HCT116 (cell line): ENCODE results near the gene GPRC5A. TPM values are rescaled to one million over a fixed set of nuclear protein-coding genes. Genes with fewer than 3 reads are reported as not detected.

Source experiments
- ATAC-seq: fragments of 200-7000 bp; cut with Tn5 transposase; 2 replicates; pipeline ENCODE4 v1.9.1; 2020; ENCODE audit warnings: mild to moderate bottlenecking, moderate library complexity
- BruUV-seq: library from RNA; stranded (reverse); fragments of 400-500 nt; replicated peaks from 2 replicates; lab custom pipeline; 2021; lab: Mats Ljungman, UMichigan
- CTCF ChIA-PET: fragments of 300-600 bp; sonication (Branson Sonifier 250); formaldehyde crosslinking; loops from one replicate; lab custom pipeline; 2021; ENCODE audit warnings: antibody characterized with exemption; lab: Charles Lee
- POLR2A ChIA-PET: fragments of 300-600, 350-600 bp; sonication (Branson Sonifier 250); formaldehyde crosslinking; loops from one replicate; lab custom pipeline; 2021; ENCODE audit warnings: antibody characterized with exemption; lab: Charles Lee
- RAD21 ChIA-PET, 2 experiments: fragments of 300-600 bp; sonication (Branson Sonifier 250); formaldehyde crosslinking; loops; one replicate each; lab custom pipeline; 2023; ENCODE audit warnings: low total read pairs in 2 of 2; ENCODE audit not compliant: uncharacterized antibody in 2 of 2, unreplicated experiment in 2 of 2, low non-redundant PET in 1 of 2; lab: Charles Lee
- DNase-seq: peaks from one replicate; pipeline ENCODE4 v3.0.0-alpha.2; 2010; ENCODE audit warnings: low read depth, low spot score
- H2AFZ ChIP-seq: fragments of 200-600 bp; shearing (Covaris generic), sonication (generic); 2 replicates; pipeline ENCODE4 v1.6.1; 2017; ENCODE audit warnings: low read depth, mixed run types, mixed read lengths, antibody characterized with exemption, low read length; ENCODE audit not compliant: poor library complexity, severe bottlenecking
- H3K27ac ChIP-seq: 2 replicates; pipeline ENCODE4 v1.5.1; 2012; ENCODE audit warnings: low read depth, low read length
- H3K27me3 ChIP-seq: fragments of 200-600 bp; sonication (generic); 2 replicates; pipeline ENCODE4 v1.6.1; 2016; ENCODE audit warnings: mixed run types, low read length, mixed read lengths; ENCODE audit not compliant: insufficient read depth
- H3K36me3 ChIP-seq, 2 experiments: fragments of 200-500 bp in 1 of 2; fragments of 200-600 bp in 1 of 2; sonication (Bioruptor generic) in 1 of 2; sonication (generic) in 1 of 2; 2 replicates each; pipeline versions ENCODE4 v1.5.1 to v1.6.1; 2014 to 2016; ENCODE audit warnings: low read length in 2 of 2, inconsistent platforms in 1 of 2, mixed read lengths in 1 of 2, mixed run types in 1 of 2; ENCODE audit not compliant: insufficient read depth in 2 of 2, control insufficient read depth in 1 of 2
- H3K4me1 ChIP-seq, 2 experiments: fragments of 200-600 bp in 1 of 2; sonication (generic) in 1 of 2; 2 replicates each; pipeline versions ENCODE4 v1.5.1 to v1.6.1; 2012 to 2017; ENCODE audit warnings: low read length in 2 of 2, inconsistent platforms in 1 of 2, mild to moderate bottlenecking in 1 of 2, mixed read lengths in 1 of 2, mixed run types in 1 of 2, moderate library complexity in 1 of 2; ENCODE audit not compliant: insufficient read depth in 2 of 2, control insufficient read depth in 1 of 2
- H3K4me2 ChIP-seq: fragments of 200-600 bp; sonication (generic); 2 replicates; pipeline ENCODE4 v1.6.1; 2017; ENCODE audit warnings: mixed run types, low read length, mixed read lengths
- H3K4me3 ChIP-seq, 2 experiments: fragments of 200-600 bp in 1 of 2; sonication (generic) in 1 of 2; replicated peaks in 1 of 2; 2 replicates each; pipeline ENCODE4 v1.5.1; 2011 to 2016; ENCODE audit warnings: low read length in 2 of 2, control low read depth in 1 of 2, low read depth in 1 of 2, mild to moderate bottlenecking in 1 of 2, mixed read lengths in 1 of 2, mixed run types in 1 of 2
- H3K79me2 ChIP-seq: fragments of 200-600 bp; sonication (generic); 2 replicates; pipeline ENCODE4 v1.6.1; 2017; ENCODE audit warnings: mild to moderate bottlenecking, mixed run types, low read length, moderate library complexity, mixed read lengths; ENCODE audit not compliant: insufficient read depth
- H3K9ac ChIP-seq: fragments of 200-600 bp; sonication (generic); 2 replicates; pipeline ENCODE4 v1.6.1; 2016; ENCODE audit warnings: low read length, mixed read lengths
- H3K9me2 ChIP-seq: fragments of 200-600 bp; sonication (generic), shearing (Covaris generic); 2 replicates; pipeline ENCODE4 v1.6.1; 2017; ENCODE audit warnings: mixed run types, mild to moderate bottlenecking, moderate library complexity; ENCODE audit not compliant: insufficient read depth
- H3K9me3 ChIP-seq, 2 experiments: fragments of 200-500 bp in 1 of 2; fragments of 200-600 bp in 1 of 2; sonication (Bioruptor generic) in 1 of 2; sonication (generic) in 1 of 2; 2 replicates each; pipeline ENCODE4 v1.6.1; 2014 to 2017; ENCODE audit warnings: low read length in 2 of 2, mixed read lengths in 2 of 2, inconsistent platforms in 1 of 2, low read depth in 1 of 2, mild to moderate bottlenecking in 1 of 2, mixed run types in 1 of 2, moderate library complexity in 1 of 2; ENCODE audit not compliant: control insufficient read depth in 1 of 2, insufficient read depth in 1 of 2
- H4K20me1 ChIP-seq: fragments of 200-600 bp; sonication (generic), shearing (Covaris generic); 2 replicates; pipeline ENCODE4 v1.6.1; 2017; ENCODE audit warnings: mixed run types, mild to moderate bottlenecking, moderate library complexity; ENCODE audit not compliant: insufficient read depth
- CBX3 ChIP-seq: IDR thresholded peaks from 2 replicates; pipeline ENCODE4 v1.6.1; 2012; ENCODE audit warnings: low read depth
- CEBPB ChIP-seq: IDR thresholded peaks from 2 replicates; pipeline ENCODE4 v1.6.1; 2012; ENCODE audit warnings: low read depth
- EGR1 ChIP-seq: IDR thresholded peaks from 2 replicates; pipeline ENCODE4 v1.6.1; 2012; ENCODE audit warnings: low read depth
- ELF1 ChIP-seq: IDR thresholded peaks from 2 replicates; pipeline ENCODE4 v1.6.1; 2012; ENCODE audit warnings: low read depth, borderline replicate concordance
- EZH2phosphoT487 ChIP-seq: fragments of 200-600 bp; IDR thresholded peaks from 2 replicates; pipeline ENCODE4 v1.6.1; 2018; ENCODE audit warnings: antibody characterized with exemption, borderline replicate concordance
- FOSL1 ChIP-seq: IDR thresholded peaks from 2 replicates; pipeline ENCODE4 v1.6.1; 2012; ENCODE audit warnings: low read depth
- JUND ChIP-seq: IDR thresholded peaks from 2 replicates; pipeline ENCODE4 v1.6.1; 2012
- POLR2A ChIP-seq: IDR thresholded peaks from 2 replicates; pipeline ENCODE4 v1.7.0; 2011; ENCODE audit warnings: borderline replicate concordance; ENCODE audit not compliant: insufficient read depth, insufficient read length; ENCODE audit errors: extremely low read depth
- POLR2AphosphoS5 ChIP-seq: IDR thresholded peaks from 2 replicates; pipeline ENCODE4 v1.6.1; 2011; ENCODE audit warnings: mild to moderate bottlenecking, low read depth, low read length, moderate library complexity
- RAD21 ChIP-seq: IDR thresholded peaks from 2 replicates; pipeline ENCODE4 v1.6.1; 2012; ENCODE audit warnings: low read depth, mild to moderate bottlenecking
- SIN3A ChIP-seq: IDR thresholded peaks from 2 replicates; pipeline ENCODE4 v1.6.1; 2012; ENCODE audit warnings: low read depth
- SRF ChIP-seq: IDR thresholded peaks from 2 replicates; pipeline ENCODE4 v1.6.1; 2012; ENCODE audit warnings: low read depth
- TCF7L2 ChIP-seq: IDR thresholded peaks from 2 replicates; pipeline ENCODE4 v1.7.0; 2011; ENCODE audit warnings: borderline replicate concordance, inconsistent platforms; ENCODE audit not compliant: insufficient read depth, insufficient read length; ENCODE audit errors: extremely low read depth
- YY1 ChIP-seq: IDR thresholded peaks from 2 replicates; pipeline ENCODE4 v1.6.1; 2011; ENCODE audit warnings: low read length, low read depth, moderate library complexity, mild to moderate bottlenecking; ENCODE audit not compliant: insufficient replicate concordance; ENCODE audit errors: extremely low read depth
- ZFX ChIP-seq: fragments of 450-650 bp; IDR thresholded peaks from 2 replicates; pipeline ENCODE4 v1.6.1; 2017
- ZNF274 ChIP-seq: fragments of 200-500 bp; sonication (Bioruptor generic); IDR thresholded peaks from 2 replicates; pipeline ENCODE4 v1.6.1; 2014; ENCODE audit warnings: mild to moderate bottlenecking, low read depth, low read length, inconsistent platforms
- intact Hi-C: fragments of 100-400 bp; cut with micrococcal nuclease; formaldehyde crosslinking; loops from 2 replicates; pipeline ENCODE4 v1.10.0; 2022
- total RNA-seq: library from RNA; stranded (reverse); gene quantifications from one replicate; pipeline ENCODE4 v1.2.1, GENCODE V29; 2021; ENCODE audit not compliant: unreplicated experiment
- TF ChIP-seq, protein P1 (sequence below): IDR thresholded peaks from 2 replicates; pipeline ENCODE4 v1.6.1; 2012
- TF ChIP-seq, protein P2 (sequence below): IDR thresholded peaks from 2 replicates; pipeline ENCODE4 v1.6.1; 2011; ENCODE audit warnings: mild to moderate bottlenecking, low read length, moderate library complexity; ENCODE audit not compliant: insufficient replicate concordance; ENCODE audit errors: extremely low read depth
- TF ChIP-seq, protein P3 (sequence below): IDR thresholded peaks from 2 replicates; pipeline ENCODE4 v1.6.1; 2012

Gene GPRC5A
- total RNA-seq, 1 experiment from 2014 or later: 305 TPM

DNA sequence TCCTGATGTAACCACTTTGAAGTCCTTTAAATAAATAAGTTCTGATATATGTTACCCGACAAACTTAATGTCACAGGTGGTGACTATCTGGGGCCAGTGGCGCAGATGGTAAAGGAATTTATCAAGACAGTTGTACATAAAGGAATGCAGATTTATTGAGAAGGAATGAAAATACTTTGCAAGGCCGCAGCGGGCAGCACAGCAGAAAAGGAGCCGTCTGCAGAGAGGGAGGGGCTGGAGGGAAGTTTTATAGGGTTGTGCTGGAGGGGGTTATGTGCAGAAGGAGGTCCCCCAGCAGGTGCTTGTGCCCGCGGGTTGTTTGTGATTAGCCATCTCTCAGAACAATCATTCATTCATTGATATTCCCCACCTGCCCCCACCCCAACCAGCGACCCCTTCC lies 43.2 kb downstream of the GPRC5A start:
- H3K79me2 ChIP-seq: 0 out of 2 replicates have a peak, but pooled peaks cover 10% of the 10 kb centered on the region
- no peaks in the 10 kb centered on the region for H4K20me1 ChIP-seq
- no peaks in the 10 kb centered on the region for H3K27me3 ChIP-seq
- H3K9me2 ChIP-seq: no peaks in the 10 kb centered on the region
- no peaks in the 10 kb centered on the region for H3K4me1 ChIP-seq
- DNase-seq (no peak), ATAC-seq (no peak)
- no peak overlapping the region for H3K4me3 ChIP-seq
- no peak overlapping the region for H2AFZ ChIP-seq
- H3K36me3 ChIP-seq: peaks cover 0 to 10% of the 10 kb centered on the region in 2 experiments; a peak in 2 of 4 replicates
- no peak overlapping the region for H3K4me2 ChIP-seq
- ChIA-PET CTCF (no interaction called here), RAD21 (no interaction called here), POLR2A (no interaction called here)
- no TSS peak for BruUV-seq
- no peak overlapping the region for H3K27ac ChIP-seq
- intact Hi-C loops: no loop called here
- TF ChIP-seq ELF1 (no peak), POLR2A (no peak), SRF (no peak), TCF7L2 (no peak), JUND (no peak), ZNF274 (no peak), POLR2AphosphoS5 (no peak), SIN3A (no peak), CBX3 (no peak), RAD21 (no peak), ZFX (no peak), FOSL1 (no peak), EGR1 (no peak), YY1 (no peak), CEBPB (no peak), EZH2phosphoT487 (no peak)
- TF ChIP-seq, protein P1, sequence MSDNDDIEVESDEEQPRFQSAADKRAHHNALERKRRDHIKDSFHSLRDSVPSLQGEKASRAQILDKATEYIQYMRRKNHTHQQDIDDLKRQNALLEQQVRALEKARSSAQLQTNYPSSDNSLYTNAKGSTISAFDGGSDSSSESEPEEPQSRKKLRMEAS: no peak
- TF ChIP-seq, protein P2, sequence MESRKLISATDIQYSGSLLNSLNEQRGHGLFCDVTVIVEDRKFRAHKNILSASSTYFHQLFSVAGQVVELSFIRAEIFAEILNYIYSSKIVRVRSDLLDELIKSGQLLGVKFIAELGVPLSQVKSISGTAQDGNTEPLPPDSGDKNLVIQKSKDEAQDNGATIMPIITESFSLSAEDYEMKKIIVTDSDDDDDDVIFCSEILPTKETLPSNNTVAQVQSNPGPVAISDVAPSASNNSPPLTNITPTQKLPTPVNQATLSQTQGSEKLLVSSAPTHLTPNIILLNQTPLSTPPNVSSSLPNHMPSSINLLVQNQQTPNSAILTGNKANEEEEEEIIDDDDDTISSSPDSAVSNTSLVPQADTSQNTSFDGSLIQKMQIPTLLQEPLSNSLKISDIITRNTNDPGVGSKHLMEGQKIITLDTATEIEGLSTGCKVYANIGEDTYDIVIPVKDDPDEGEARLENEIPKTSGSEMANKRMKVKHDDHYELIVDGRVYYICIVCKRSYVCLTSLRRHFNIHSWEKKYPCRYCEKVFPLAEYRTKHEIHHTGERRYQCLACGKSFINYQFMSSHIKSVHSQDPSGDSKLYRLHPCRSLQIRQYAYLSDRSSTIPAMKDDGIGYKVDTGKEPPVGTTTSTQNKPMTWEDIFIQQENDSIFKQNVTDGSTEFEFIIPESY: no peak
- TF ChIP-seq, protein P3, sequence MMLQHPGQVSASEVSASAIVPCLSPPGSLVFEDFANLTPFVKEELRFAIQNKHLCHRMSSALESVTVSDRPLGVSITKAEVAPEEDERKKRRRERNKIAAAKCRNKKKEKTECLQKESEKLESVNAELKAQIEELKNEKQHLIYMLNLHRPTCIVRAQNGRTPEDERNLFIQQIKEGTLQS: no peak
- peaks cover 0 to 6% of the 10 kb centered on the region in 2 experiments; a peak in 1 of 4 replicates for H3K9me3 ChIP-seq
- no peak overlapping the region for H3K9ac ChIP-seq
